GM12878 (cell line): ENCODE results near the gene PLSCR3. TPM values are rescaled to one million over a fixed set of nuclear protein-coding genes. Genes with fewer than 3 reads are reported as not detected.

Experiments used
- ATAC-seq: fragments of 200-7000 bp; cut with Tn5 transposase; 3 replicates; pipeline ENCODE4 v1.9.1; 2020; ENCODE audit warnings: mild to moderate bottlenecking, moderate library complexity
- BruUV-seq: library from RNA; stranded (reverse); fragments of 400-500 nt; replicated peaks from 2 replicates; lab custom pipeline; 2021; lab: Mats Ljungman, UMichigan
- CTCF ChIA-PET: fragments of 300-600 bp; sonication (Branson Sonifier 250); formaldehyde crosslinking; extraction: SDS; loops from one replicate; lab custom pipeline; 2021; ENCODE audit warnings: inconsistent platforms; lab: Yijun Ruan, JAX
- POLR2A ChIA-PET: fragments of 350-600 bp; formaldehyde crosslinking; extraction: SDS; loops from one replicate; lab custom pipeline; 2021; ENCODE audit warnings: inconsistent platforms; lab: Charles Lee
- RAD21 ChIA-PET: fragments of 300-600 bp; sonication (Branson Sonifier 250); formaldehyde crosslinking; loops from one replicate; lab custom pipeline; 2023; ENCODE audit warnings: antibody characterized with exemption; ENCODE audit not compliant: unreplicated experiment; lab: Charles Lee
- SMC1A ChIA-PET: fragments of 300-600 bp; sonication (Branson Sonifier 250); formaldehyde crosslinking; loops from one replicate; lab custom pipeline; 2023; ENCODE audit not compliant: unreplicated experiment, uncharacterized antibody; lab: Charles Lee
- DNase-seq: peaks from one replicate; pipeline ENCODE4 v3.0.0-alpha.2; 2011; ENCODE audit warnings: low read depth, low spot score
- FAIRE-seq: peaks from 3 replicates; lab custom pipeline; 2011; peaks lifted over from hg19 to GRCh38; lab: Jason Lieb, UNC
- H2AFZ ChIP-seq: 2 replicates; pipeline ENCODE4 v1.6.0; 2011; ENCODE audit warnings: low read depth, low read length, control low read depth; ENCODE audit not compliant: control insufficient read depth
- H3K27ac ChIP-seq: 2 replicates; pipeline ENCODE4 v1.5.1; 2011; ENCODE audit warnings: control low read depth; ENCODE audit not compliant: control insufficient read depth, insufficient read depth
- H3K27me3 ChIP-seq, 2 experiments: replicated peaks in 1 of 2; 2 replicates each; pipeline versions ENCODE4 v1.6.0 to v1.6.1; 2011; ENCODE audit warnings: low read length in 1 of 2; ENCODE audit not compliant: control insufficient read depth in 2 of 2, insufficient read depth in 2 of 2
- H3K36me3 ChIP-seq, 2 experiments: 2 replicates each; pipeline ENCODE4 v1.5.1; 2011; ENCODE audit warnings: low read length in 1 of 2; ENCODE audit not compliant: control insufficient read depth in 2 of 2, insufficient read depth in 2 of 2
- H3K4me1 ChIP-seq: 2 replicates; pipeline ENCODE4 v1.6.1; 2011; ENCODE audit warnings: mild to moderate bottlenecking, low read length, moderate library complexity, mixed read lengths; ENCODE audit not compliant: control insufficient read depth, insufficient read depth
- H3K4me2 ChIP-seq: 2 replicates; pipeline ENCODE4 v1.6.0; 2011; ENCODE audit warnings: control low read depth; ENCODE audit not compliant: control insufficient read depth, insufficient read depth
- H3K4me3 ChIP-seq: fragments of 200-600 bp; sonication (generic); 2 replicates; pipeline ENCODE4 v1.5.1; 2016
- H3K79me2 ChIP-seq: 2 replicates; pipeline ENCODE4 v1.6.0; 2011; ENCODE audit warnings: low read length; ENCODE audit not compliant: control insufficient read depth, insufficient read depth
- H3K9ac ChIP-seq: 2 replicates; pipeline ENCODE4 v1.8.0; 2011; ENCODE audit warnings: low read length, control low read depth, mixed read lengths; ENCODE audit not compliant: control insufficient read depth, insufficient read depth
- H3K9me3 ChIP-seq: replicated peaks from 3 replicates; pipeline ENCODE4 v1.5.1; 2011; ENCODE audit warnings: mild to moderate bottlenecking, low read length; ENCODE audit not compliant: control insufficient read depth, insufficient read depth
- H4K20me1 ChIP-seq: 2 replicates; pipeline ENCODE4 v1.6.0; 2011; ENCODE audit not compliant: control insufficient read depth, insufficient read depth
- BACH1 ChIP-seq: fragments of 450-650 bp; IDR thresholded peaks from 2 replicates; pipeline ENCODE4 v1.6.1; 2017; ENCODE audit warnings: mild to moderate bottlenecking, borderline replicate concordance
- BCL3 ChIP-seq: IDR thresholded peaks from 2 replicates; pipeline ENCODE4 v1.6.1; 2011; ENCODE audit warnings: borderline replicate concordance, low read depth, mild to moderate bottlenecking, moderate library complexity, low read length; ENCODE audit not compliant: insufficient read depth, poor library complexity, severe bottlenecking
- E2F8 ChIP-seq: fragments of 450-650 bp; IDR thresholded peaks from 2 replicates; pipeline ENCODE4 v1.6.1; 2018; ENCODE audit warnings: mild to moderate bottlenecking, low read depth, moderate library complexity; ENCODE audit not compliant: partially characterized antibody
- HCFC1 ChIP-seq: fragments of 150-350 bp; IDR thresholded peaks from 2 replicates; pipeline ENCODE4 v1.6.1; 2014; ENCODE audit warnings: low read length
- JUND ChIP-seq: IDR thresholded peaks from 2 replicates; pipeline ENCODE4 v1.6.1; 2012; ENCODE audit warnings: low read depth, mild to moderate bottlenecking, low read length, improper control_type of control experiment, moderate library complexity
- NBN ChIP-seq: fragments of 450-650 bp; IDR thresholded peaks from 2 replicates; pipeline ENCODE4 v1.6.1; 2016
- RB1 ChIP-seq: fragments of 450-650 bp; formaldehyde crosslinking; IDR thresholded peaks from 2 replicates; pipeline ENCODE4 v1.6.1; 2017; ENCODE audit warnings: mild to moderate bottlenecking, borderline replicate concordance
- REST ChIP-seq: IDR thresholded peaks from 2 replicates; pipeline ENCODE4 v1.6.1; 2012; ENCODE audit warnings: mild to moderate bottlenecking, low read depth, low read length
- SREBF2 ChIP-seq: IDR thresholded peaks from 2 replicates; pipeline ENCODE4 v1.6.1; 2012; ENCODE audit warnings: mild to moderate bottlenecking, low read length
- TAF1 ChIP-seq: IDR thresholded peaks from 2 replicates; pipeline ENCODE4 v1.6.1; 2011; ENCODE audit warnings: mild to moderate bottlenecking, low read depth, low read length, borderline replicate concordance
- ZZZ3 ChIP-seq: IDR thresholded peaks from 2 replicates; pipeline ENCODE4 v1.6.1; 2011; ENCODE audit warnings: low read depth; ENCODE audit not compliant: control insufficient read depth, insufficient read length
- whole genome bisulfite sequencing: methylation state at CpG from one replicate; pipeline ENCODE4 v1.1.6; 2016; ENCODE audit warnings: low lambda C conversion rate; ENCODE audit not compliant: insufficient replicate concordance, insufficient coverage; ENCODE audit errors: missing lambda C conversion rate; 5-methylcytosine and 5-hydroxymethylcytosine counted together
- in situ Hi-C: fragments of 300-500 bp; cut with MboI; formaldehyde crosslinking; loops from 9 replicates; pipeline ENCODE4 v1.14.3; 2018; ENCODE audit warnings: mixed read lengths
- intact Hi-C: fragments of 100-400 bp; cut with micrococcal nuclease; formaldehyde crosslinking; loops from one replicate; pipeline ENCODE4 v1.14.2; 2022; ENCODE audit not compliant: unreplicated experiment
- polyA plus RNA-seq, 11 experiments: library from polyadenylated mRNA; depleted of rRNA in 4 of 11; unstranded in 6 of 11; stranded (reverse) in 5 of 11; fragments of >200 nt; fragmentation: Nextera tagmentation in 4 of 11; fragmentation: Illumina TruSeq in 1 of 11; extraction: Ambion mirVana in 4 of 11; extraction: Trizol in 1 of 11; gene quantifications; 1 replicate in 1 of 11; 2 replicates in 10 of 11; pipeline versions ENCODE4 v1.2.1 to v1.2.3, GENCODE V29; 2011 to 2016; ENCODE audit warnings: inconsistent platforms in 2 of 11, missing spikeins in 2 of 11, low read depth in 1 of 11
- total RNA-seq, 4 experiments: library from RNA; depleted of rRNA in 3 of 4; stranded (reverse); fragments of >200 nt in 3 of 4; fragmentation: Illumina TruSeq in 1 of 4; extraction: Trizol in 1 of 4; gene quantifications; 2 replicates each; pipeline versions ENCODE4 v1.2.1 to v1.2.3, GENCODE V29; 2013 to 2021
- TF ChIP-seq, protein P1 (sequence below): IDR thresholded peaks from 2 replicates; pipeline ENCODE4 v1.6.1; 2012; ENCODE audit warnings: low read depth, low read length, improper control_type of control experiment
- TF ChIP-seq, protein P2 (sequence below): fragments of 450-650 bp; IDR thresholded peaks from 2 replicates; pipeline ENCODE4 v1.6.1; 2017; ENCODE audit warnings: mild to moderate bottlenecking, low read depth, inconsistent platforms; ENCODE audit not compliant: poor library complexity, severe bottlenecking

PLSCR3 gene
- total and polyA plus RNA-seq, 10 of the 15 experiments (the other 5 are each of a cell fraction or from before 2014, with no cell fraction given), result 9.9 to 51.4 (median 43.4) TPM

- Histone ChIP-seq H4K20me1 (no peaks in the 10 kb centered on the region), H3K27ac (no peak overlapping the region), H2AFZ (no peak overlapping the region), H3K36me3 (no peaks in the 10 kb centered on the region), H3K27me3 (no peaks in the 10 kb centered on the region; a peak in 1 of 4 replicates), H3K4me1 (no peaks in the 10 kb centered on the region), H3K9ac (no peak overlapping the region), H3K4me3 (no peak overlapping the region), H3K9me3 (no peaks in the 10 kb centered on the region), H3K4me2 (no peak overlapping the region), H3K79me2 (no peaks in the 10 kb centered on the region)
- intact Hi-C loops (no loop called here), in situ Hi-C loops (no loop called here)
- DNase-seq (no peak), ATAC-seq (no peak), FAIRE-seq (no peak)
- ChIA-PET RAD21 (no interaction called here), CTCF (no interaction called here), SMC1A (no interaction called here), POLR2A (no interaction called here)
- TF ChIP-seq REST, result no peak
- no peak for TF ChIP-seq E2F8
- TF ChIP-seq JUND, result no peak
- no peak for TF ChIP-seq HCFC1
- no peak for TF ChIP-seq NBN
- TF ChIP-seq BACH1, result no peak
- no peak for TF ChIP-seq ZZZ3
- no peak for TF ChIP-seq BCL3
- TF ChIP-seq SREBF2, result no peak
- TF ChIP-seq, protein P1, sequence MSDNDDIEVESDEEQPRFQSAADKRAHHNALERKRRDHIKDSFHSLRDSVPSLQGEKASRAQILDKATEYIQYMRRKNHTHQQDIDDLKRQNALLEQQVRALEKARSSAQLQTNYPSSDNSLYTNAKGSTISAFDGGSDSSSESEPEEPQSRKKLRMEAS, result no peak
- TF ChIP-seq, protein P2, sequence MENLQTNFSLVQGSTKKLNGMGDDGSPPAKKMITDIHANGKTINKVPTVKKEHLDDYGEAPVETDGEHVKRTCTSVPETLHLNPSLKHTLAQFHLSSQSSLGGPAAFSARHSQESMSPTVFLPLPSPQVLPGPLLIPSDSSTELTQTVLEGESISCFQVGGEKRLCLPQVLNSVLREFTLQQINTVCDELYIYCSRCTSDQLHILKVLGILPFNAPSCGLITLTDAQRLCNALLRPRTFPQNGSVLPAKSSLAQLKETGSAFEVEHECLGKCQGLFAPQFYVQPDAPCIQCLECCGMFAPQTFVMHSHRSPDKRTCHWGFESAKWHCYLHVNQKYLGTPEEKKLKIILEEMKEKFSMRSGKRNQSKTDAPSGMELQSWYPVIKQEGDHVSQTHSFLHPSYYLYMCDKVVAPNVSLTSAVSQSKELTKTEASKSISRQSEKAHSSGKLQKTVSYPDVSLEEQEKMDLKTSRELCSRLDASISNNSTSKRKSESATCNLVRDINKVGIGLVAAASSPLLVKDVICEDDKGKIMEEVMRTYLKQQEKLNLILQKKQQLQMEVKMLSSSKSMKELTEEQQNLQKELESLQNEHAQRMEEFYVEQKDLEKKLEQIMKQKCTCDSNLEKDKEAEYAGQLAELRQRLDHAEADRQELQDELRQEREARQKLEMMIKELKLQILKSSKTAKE, result no peak
- no peak for TF ChIP-seq TAF1
- TF ChIP-seq RB1, result no peak
- no TSS peak for BruUV-seq
- 66% methylated on average over 8 of the region's 8 CpGs for WGBS
Observed at GRCh38 chr17:7425756-7426155, 31.4 kb upstream of the PLSCR3 start.
